Sigmoid colon (tissue), 7 donors: ENCODE data around the gene ZSWIM5. TPM values are rescaled to one million over a fixed set of nuclear protein-coding genes. Genes with fewer than 3 reads are reported as not detected.
"Not testable (repeated sequence)": the region's sequence is repeated elsewhere in the genome, so short reads cannot be mapped to it uniquely, and the experiment has no call there.

Experiments used
- DNase-seq: peaks from one replicate; pipeline ENCODE4 v3.0.0-alpha.2; 2019
- H3K27ac ChIP-seq, 4 donors: fragments of 200-600 bp; sonication (generic); one replicate each; pipeline ENCODE4 v1.5.1; 2016 to 2019; ENCODE audit warnings: mild to moderate bottlenecking in 1 of 4
- H3K27me3 ChIP-seq, 3 donors: fragments of 200-600 bp; sonication (generic); one replicate each; pipeline ENCODE4 v1.5.1; 2019; ENCODE audit warnings: mild to moderate bottlenecking in 1 of 3
- H3K36me3 ChIP-seq, 4 donors: fragments of 200-600 bp; sonication (generic); one replicate each; pipeline ENCODE4 v1.5.1; 2016 to 2019
- H3K4me1 ChIP-seq, 4 donors: fragments of 200-600 bp; sonication (generic); one replicate each; pipeline ENCODE4 v1.5.1; 2017 to 2019
- H3K4me3 ChIP-seq, 4 donors: fragments of 200-600 bp; sonication (generic); one replicate each; pipeline ENCODE4 v1.5.1; 2017 to 2019; ENCODE audit warnings: mild to moderate bottlenecking in 2 of 4, moderate library complexity in 1 of 4
- H3K9me3 ChIP-seq, 4 donors: fragments of 200-600 bp in 3 of 4; sonication (generic) in 3 of 4; one replicate each; pipeline versions ENCODE4 v1.5.1 to v1.6.1; 2013 to 2019
- EP300 ChIP-seq, 4 donors: sonication (generic); formaldehyde crosslinking; IDR thresholded peaks; one replicate each; pipeline ENCODE4 v1.6.1; 2017; ENCODE audit warnings: antibody characterized with exemption in 4 of 4
- POLR2A ChIP-seq, 2 donors: fragments of 450-650 bp; IDR thresholded peaks; one replicate each; pipeline ENCODE4 v1.6.1; 2016; ENCODE audit warnings: antibody characterized with exemption in 2 of 2, mild to moderate bottlenecking in 2 of 2, moderate library complexity in 2 of 2
- POLR2AphosphoS5 ChIP-seq, 4 donors: sonication (generic); formaldehyde crosslinking; IDR thresholded peaks; one replicate each; pipeline ENCODE4 v1.6.1; 2017; ENCODE audit warnings: antibody characterized with exemption in 4 of 4
- WGBS, 2 donors: extraction: QIAGEN DNeasy Blood & Tissue Kit; methylation state at CpG; one replicate each; pipeline ENCODE4 v1.1.7; 2013; 5-methylcytosine and 5-hydroxymethylcytosine counted together
- intact Hi-C: fragments of 100-400 bp; cut with DNase I; formaldehyde crosslinking; loops from one replicate; pipeline ENCODE4 v1.15.1; 2023
- polyA plus RNA-seq, 3 donors: library from polyadenylated mRNA; stranded (reverse); fragments of 200-250 nt; gene quantifications; one replicate each; pipeline ENCODE4 v1.2.3, GENCODE V29; 2013
- total RNA-seq, 4 donors: library from RNA; depleted of rRNA; stranded (reverse); fragments of >200 nt; gene quantifications; one replicate each; pipeline ENCODE4 v1.1.0, GENCODE V29; 2016
- TF ChIP-seq, protein P1 (sequence below), 4 experiments: fragments of 450-650 bp in 3 of 4; fragments of 200-600 bp in 1 of 4; IDR thresholded peaks; one replicate each; pipeline ENCODE4 v1.5.1; 2016 to 2019; ENCODE audit warnings: antibody characterized with exemption in 4 of 4, mild to moderate bottlenecking in 3 of 4, moderate library complexity in 2 of 4
- donor health status: healthy with polysubstance abuse.
- donor health status: Bipolar disorder and iron deficiency.
- donor health status: healthy.

Gene ZSWIM5
- total and polyA plus RNA-seq, 7 donors, result 2.4 to 4.3 (median 3.2) TPM

DNA sequence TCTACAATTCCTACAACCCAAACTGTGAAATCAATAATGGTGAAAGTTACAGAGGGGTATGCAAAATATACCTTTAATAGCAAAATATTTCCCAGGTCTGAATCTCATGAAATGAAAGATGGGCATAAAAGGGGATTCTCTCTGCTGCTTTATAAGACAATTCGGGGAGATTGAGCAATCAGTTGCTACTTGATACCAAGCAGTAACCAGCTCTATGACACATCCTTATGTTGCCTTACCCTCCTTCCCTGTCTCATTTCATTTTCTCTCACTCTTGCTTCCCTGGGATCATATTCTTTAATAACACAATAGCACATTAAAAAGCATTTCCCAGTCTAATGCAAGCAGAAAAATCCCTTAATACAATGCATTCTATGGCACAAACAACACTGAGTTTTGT, 29.0 kb downstream of the ZSWIM5 start:
- WGBS, 2 donors, result 54 to 89% methylated on average over 1 of the region's 1 CpG
- Histone ChIP-seq H3K4me3 (no peak overlapping the region), H3K27me3 (no peaks in the 10 kb centered on the region), H3K27ac (no peak overlapping the region), H3K9me3 (peaks cover 0 to 10% (median 3%) of the 10 kb centered on the region in 4 donors), H3K36me3 (no peaks in the 10 kb centered on the region), H3K4me1 (no peaks in the 10 kb centered on the region)
- no peak for TF ChIP-seq POLR2AphosphoS5 (IDR thresholded peaks at IDR 0.05)
- no peak for TF ChIP-seq EP300 (IDR thresholded peaks at IDR 0.05)
- TF ChIP-seq, protein P1, sequence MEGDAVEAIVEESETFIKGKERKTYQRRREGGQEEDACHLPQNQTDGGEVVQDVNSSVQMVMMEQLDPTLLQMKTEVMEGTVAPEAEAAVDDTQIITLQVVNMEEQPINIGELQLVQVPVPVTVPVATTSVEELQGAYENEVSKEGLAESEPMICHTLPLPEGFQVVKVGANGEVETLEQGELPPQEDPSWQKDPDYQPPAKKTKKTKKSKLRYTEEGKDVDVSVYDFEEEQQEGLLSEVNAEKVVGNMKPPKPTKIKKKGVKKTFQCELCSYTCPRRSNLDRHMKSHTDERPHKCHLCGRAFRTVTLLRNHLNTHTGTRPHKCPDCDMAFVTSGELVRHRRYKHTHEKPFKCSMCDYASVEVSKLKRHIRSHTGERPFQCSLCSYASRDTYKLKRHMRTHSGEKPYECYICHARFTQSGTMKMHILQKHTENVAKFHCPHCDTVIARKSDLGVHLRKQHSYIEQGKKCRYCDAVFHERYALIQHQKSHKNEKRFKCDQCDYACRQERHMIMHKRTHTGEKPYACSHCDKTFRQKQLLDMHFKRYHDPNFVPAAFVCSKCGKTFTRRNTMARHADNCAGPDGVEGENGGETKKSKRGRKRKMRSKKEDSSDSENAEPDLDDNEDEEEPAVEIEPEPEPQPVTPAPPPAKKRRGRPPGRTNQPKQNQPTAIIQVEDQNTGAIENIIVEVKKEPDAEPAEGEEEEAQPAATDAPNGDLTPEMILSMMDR (IDR thresholded peaks at IDR 0.05), result no peak
- TF ChIP-seq POLR2A (IDR thresholded peaks at IDR 0.05), result no peak
- DNase-seq, result no peak
- intact Hi-C loops, result no loop called here

DNA sequence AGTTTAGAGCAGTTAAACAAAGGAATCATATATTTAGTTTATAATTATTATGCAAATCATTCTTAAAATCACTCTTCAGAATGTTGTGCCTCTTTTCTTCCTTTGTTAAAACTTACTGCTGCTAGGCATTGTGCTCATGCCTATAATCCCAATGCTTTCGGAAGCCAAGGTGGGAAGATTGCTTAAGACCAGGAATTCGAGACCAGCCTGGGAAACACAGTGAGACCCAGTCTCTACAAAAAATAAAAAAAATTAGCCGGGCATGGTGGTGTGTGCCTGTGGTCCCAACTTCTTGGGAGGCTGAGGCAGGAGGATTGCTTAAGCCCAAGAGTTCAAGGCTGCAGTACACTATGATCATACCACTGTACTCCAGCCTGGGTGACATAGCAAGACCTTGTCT, 33.6 kb downstream of the ZSWIM5 start:
- WGBS, 2 donors, result 81 to 90% methylated on average over 3 of the region's 3 CpGs

DNA sequence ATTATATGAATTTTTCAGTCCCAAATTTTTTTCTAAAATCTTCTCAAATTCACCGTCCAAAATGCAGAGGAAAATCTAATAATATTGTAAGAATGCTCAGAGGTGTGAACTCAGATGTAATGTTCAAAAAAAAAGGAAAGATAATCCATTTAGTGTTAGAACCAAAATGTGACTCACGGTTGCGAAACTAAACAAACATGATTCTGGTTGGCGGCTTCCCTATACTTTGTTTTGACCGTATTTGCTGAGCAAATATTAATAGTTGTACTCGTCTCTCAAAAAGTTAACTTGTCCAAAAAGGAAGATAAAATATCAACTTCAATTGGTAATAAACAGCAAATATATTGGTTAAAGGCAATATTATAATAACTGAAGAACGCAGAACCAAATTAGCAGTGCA, 34.4 kb downstream of the ZSWIM5 start:
- no peaks in the 10 kb centered on the region for H3K4me1 ChIP-seq
- no peak for TF ChIP-seq EP300 (IDR thresholded peaks at IDR 0.05)
- TF ChIP-seq POLR2AphosphoS5 (IDR thresholded peaks at IDR 0.05), result no peak
- TF ChIP-seq POLR2A (IDR thresholded peaks at IDR 0.05), result no peak
- TF ChIP-seq, protein P1 (IDR thresholded peaks at IDR 0.05), result no peak
- intact Hi-C loops, result no loop called here
- no peak overlapping the region for H3K4me3 ChIP-seq
- no peaks in the 10 kb centered on the region for H3K27me3 ChIP-seq
- 14 to 69% methylated on average over 7 of the region's 7 CpGs for WGBS, 2 donors
- H3K27ac ChIP-seq, result no peak overlapping the region
- no peaks in the 10 kb centered on the region for H3K36me3 ChIP-seq
- DNase-seq, result no peak
- no peaks in the 10 kb centered on the region for H3K9me3 ChIP-seq

More for the DNA sequence above, 33.6 kb downstream of the ZSWIM5 start:
- Histone ChIP-seq H3K27ac (no peak overlapping the region), H3K9me3 (no peaks in the 10 kb centered on the region), H3K4me3 (no peak overlapping the region), H3K4me1 (no peaks in the 10 kb centered on the region), H3K36me3 (no peaks in the 10 kb centered on the region), H3K27me3 (no peaks in the 10 kb centered on the region)
- TF ChIP-seq EP300 (IDR thresholded peaks at IDR 0.05) (no peak), POLR2AphosphoS5 (IDR thresholded peaks at IDR 0.05) (no peak), POLR2A (IDR thresholded peaks at IDR 0.05) (no peak)
- TF ChIP-seq, protein P1 (IDR thresholded peaks at IDR 0.05), result no peak
- intact Hi-C loops, result no loop called here
- no peak for DNase-seq

DNA sequence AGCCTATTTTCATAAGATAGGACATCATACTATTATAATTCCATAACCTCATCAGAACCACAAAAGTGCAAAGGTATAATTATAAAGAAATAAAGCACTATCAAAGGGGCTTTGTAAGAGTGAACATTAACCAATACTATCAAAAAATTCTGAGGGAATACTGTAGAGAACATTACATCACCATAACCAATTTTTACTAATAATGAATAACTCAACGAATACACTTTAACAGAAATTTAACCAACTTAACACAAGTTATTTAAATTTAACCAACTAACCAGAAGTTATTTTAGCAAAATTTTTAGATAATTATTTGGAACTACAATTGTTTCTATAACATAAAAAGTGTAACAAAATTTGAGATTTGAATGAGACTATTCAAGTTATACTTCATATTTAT, 34.8 kb downstream of the ZSWIM5 start:
- Histone ChIP-seq H3K36me3 (no peaks in the 10 kb centered on the region), H3K4me1 (no peaks in the 10 kb centered on the region), H3K27me3 (no peaks in the 10 kb centered on the region), H3K9me3 (no peaks in the 10 kb centered on the region), H3K27ac (no peak overlapping the region), H3K4me3 (no peak overlapping the region)
- intact Hi-C loops, result no loop called here
- DNase-seq, result no peak
- 50 to 88% methylated on average over 1 of the region's 1 CpG for WGBS, 2 donors
- TF ChIP-seq, protein P1 (IDR thresholded peaks at IDR 0.05), result no peak
- TF ChIP-seq POLR2AphosphoS5 (IDR thresholded peaks at IDR 0.05), result no peak
- TF ChIP-seq POLR2A (IDR thresholded peaks at IDR 0.05), result no peak
- TF ChIP-seq EP300 (IDR thresholded peaks at IDR 0.05), result no peak

DNA sequence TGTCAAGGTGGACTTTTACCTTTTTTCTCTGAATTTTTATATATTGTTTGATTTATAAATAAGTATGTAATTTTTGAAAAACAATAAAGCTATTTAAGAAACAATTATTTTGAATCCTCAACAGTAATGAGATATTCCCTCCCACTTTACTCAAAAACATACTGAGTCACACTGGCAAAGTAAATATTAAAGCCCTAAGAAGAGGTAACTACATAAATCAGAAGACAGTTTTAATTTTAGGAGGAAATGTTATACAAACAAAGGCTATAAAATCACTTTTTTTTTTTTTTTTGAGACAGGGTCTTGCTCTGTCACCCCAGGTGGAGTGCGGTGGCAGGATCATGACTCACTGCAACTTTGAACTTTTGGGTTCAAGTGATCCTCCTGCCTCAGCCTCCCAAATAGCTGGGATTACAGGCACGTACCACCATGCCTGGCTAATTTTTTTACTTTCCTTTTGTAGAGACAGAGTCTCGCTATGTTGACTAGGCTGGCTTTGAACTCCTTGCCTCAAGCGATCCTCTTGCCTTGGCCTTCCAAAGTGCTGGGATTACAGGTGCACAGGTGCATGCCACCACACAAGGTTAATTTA, 36.2 kb downstream of the ZSWIM5 start:
- Histone ChIP-seq H3K27me3 (no peaks in the 10 kb centered on the region), H3K4me1 (no peaks in the 10 kb centered on the region), H3K9me3 (no peaks in the 10 kb centered on the region), H3K27ac (no peak overlapping the region), H3K36me3 (no peaks in the 10 kb centered on the region), H3K4me3 (no peak overlapping the region)
- intact Hi-C loops, result no loop called here
- WGBS, 2 donors, result 92% methylated on average over 4 of the region's 4 CpGs
- TF ChIP-seq, protein P1 (IDR thresholded peaks at IDR 0.05), result no peak
- TF ChIP-seq EP300 (IDR thresholded peaks at IDR 0.05) (no peak), POLR2A (IDR thresholded peaks at IDR 0.05) (no peak), POLR2AphosphoS5 (IDR thresholded peaks at IDR 0.05) (no peak)
- no peak for DNase-seq

DNA sequence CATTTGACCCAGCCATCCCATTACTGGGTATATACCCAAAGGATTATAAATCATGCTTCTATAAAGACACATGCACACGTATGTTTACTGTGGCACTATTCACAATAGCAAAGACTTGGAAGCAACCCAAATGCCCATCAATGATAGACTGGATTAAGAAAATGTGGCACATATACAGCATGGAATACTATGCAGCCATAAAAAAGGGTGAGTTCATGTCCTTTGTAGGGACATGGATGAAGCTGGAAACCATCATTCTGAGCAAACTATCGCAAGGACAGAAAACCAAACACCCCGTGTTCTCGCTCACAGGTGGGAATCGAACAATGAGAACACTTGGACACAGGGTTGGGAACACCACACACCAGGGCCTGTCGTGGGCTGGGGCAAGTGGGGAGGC, 38.5 kb downstream of the ZSWIM5 start:
- intact Hi-C loops, DNase-seq, H3K27me3 ChIP-seq, H3K9me3 ChIP-seq, H3K4me3 ChIP-seq, H3K4me1 ChIP-seq, H3K36me3 ChIP-seq, H3K27ac ChIP-seq: not testable (repeated sequence)
- WGBS, 2 donors, result 95 to 97% methylated on average over 6 of the region's 6 CpGs

DNA sequence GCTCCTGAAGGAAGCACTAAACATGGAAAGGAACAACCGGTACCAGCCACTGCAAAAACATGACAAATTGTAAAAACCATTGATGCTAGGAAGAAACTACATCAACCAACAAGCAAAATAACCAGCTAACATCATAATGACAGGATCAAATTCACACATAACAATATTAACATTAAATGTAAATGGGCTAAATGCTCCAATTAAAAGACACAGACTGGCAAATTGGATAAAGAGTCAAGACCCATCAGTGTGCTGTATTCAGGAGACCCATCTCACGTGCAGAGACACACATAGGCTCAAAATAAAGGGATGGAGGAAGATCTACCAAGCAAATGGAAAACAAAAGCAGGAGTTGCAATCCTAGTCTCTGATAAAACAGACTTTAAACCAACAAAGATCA, 42.1 kb downstream of the ZSWIM5 start:
- intact Hi-C loops, H3K4me3 ChIP-seq, H3K27ac ChIP-seq, H3K27me3 ChIP-seq, DNase-seq, H3K36me3 ChIP-seq, H3K9me3 ChIP-seq, H3K4me1 ChIP-seq: not testable (repeated sequence)
- whole genome bisulfite sequencing, 2 donors, result 86 to 100% methylated on average over 2 of the region's 2 CpGs
